IMR-90 (cell line): ENCODE data around the gene SPTLC1. TPM values are rescaled to one million over a fixed set of nuclear protein-coding genes. Genes with fewer than 3 reads are reported as not detected.
A peak's percentile ranks its signal among the peaks of the same experiment; 100 is the strongest.

ENCODE experiments used
- ATAC-seq: fragments of 200-7000 bp; cut with Tn5 transposase; 2 replicates; pipeline ENCODE4 v1.9.1; 2020; ENCODE audit warnings: low read depth, mild to moderate bottlenecking, moderate library complexity
- BruUV-seq: library from RNA; stranded (reverse); fragments of 400-500 nt; replicated peaks from 2 replicates; lab custom pipeline; 2021; lab: Mats Ljungman, UMichigan
- CTCF ChIA-PET: fragments of 300-600 bp; formaldehyde crosslinking; extraction: SDS; loops from one replicate; lab custom pipeline; 2021; ENCODE audit warnings: antibody characterized with exemption; lab: Yijun Ruan, JAX
- POLR2A ChIA-PET: fragments of 300-600 bp; sonication (Branson Sonifier 250); formaldehyde crosslinking; loops from one replicate; lab custom pipeline; 2022; ENCODE audit warnings: antibody characterized with exemption; ENCODE audit not compliant: unreplicated experiment; lab: Charles Lee
- DNase-seq: peaks from one replicate; pipeline ENCODE4 v3.0.0; 2013
- H2AFZ ChIP-seq: replicated peaks from 2 replicates; pipeline ENCODE3; 2013; ENCODE audit warnings: low read length, mild to moderate bottlenecking; ENCODE audit not compliant: poor library complexity
- H2AK5ac ChIP-seq: 2 replicates; pipeline ENCODE4 v1.6.1; 2013; ENCODE audit warnings: low read depth, low read length, inconsistent platforms
- H2AK9ac ChIP-seq: replicated peaks from 2 replicates; pipeline ENCODE3; 2013; ENCODE audit warnings: mild to moderate bottlenecking, low read depth, low read length, moderate library complexity; ENCODE audit not compliant: poor library complexity
- H2BK120ac ChIP-seq: 2 replicates; pipeline ENCODE4 v1.6.1; 2013; ENCODE audit warnings: low read depth, low read length, inconsistent platforms
- H2BK15ac ChIP-seq: 3 replicates; pipeline ENCODE4 v1.6.1; 2013; ENCODE audit warnings: low read depth, low read length, inconsistent platforms
- H2BK20ac ChIP-seq: 2 replicates; pipeline ENCODE4 v1.6.1; 2013; ENCODE audit warnings: low read depth, mild to moderate bottlenecking, inconsistent platforms, low read length, moderate library complexity
- H2BK5ac ChIP-seq: 2 replicates; pipeline ENCODE4 v1.6.1; 2013; ENCODE audit warnings: mild to moderate bottlenecking, low read depth, low read length, inconsistent platforms; ENCODE audit not compliant: poor library complexity, severe bottlenecking
- H3K14ac ChIP-seq: replicated peaks from 2 replicates; pipeline ENCODE4 v1.6.1; 2013; ENCODE audit warnings: low read depth, low read length, inconsistent platforms
- H3K18ac ChIP-seq: 2 replicates; pipeline ENCODE4 v1.6.1; 2013; ENCODE audit warnings: low read depth, low read length, control low read depth
- H3K23ac ChIP-seq: 2 replicates; pipeline ENCODE4 v1.6.1; 2013; ENCODE audit warnings: low read depth, low read length, inconsistent platforms
- H3K27ac ChIP-seq: 2 replicates; pipeline ENCODE4 v1.5.1; 2013; ENCODE audit warnings: mild to moderate bottlenecking, control low read depth, low read length; ENCODE audit not compliant: insufficient read depth
- H3K27me3 ChIP-seq: 2 replicates; pipeline ENCODE4 v1.6.1; 2013; ENCODE audit warnings: low read length; ENCODE audit not compliant: control insufficient read depth, insufficient read depth
- H3K36me3 ChIP-seq: 2 replicates; pipeline ENCODE4 v1.6.1; 2013; ENCODE audit warnings: low read length, mixed read lengths; ENCODE audit not compliant: control insufficient read depth, insufficient read depth
- H3K4ac ChIP-seq: 2 replicates; pipeline ENCODE4 v1.6.1; 2013; ENCODE audit warnings: low read depth, low read length, inconsistent platforms
- H3K4me1 ChIP-seq: 2 replicates; pipeline ENCODE4 v1.6.1; 2013; ENCODE audit warnings: low read length, mixed read lengths; ENCODE audit not compliant: control insufficient read depth, insufficient read depth
- H3K4me2 ChIP-seq: 2 replicates; pipeline ENCODE4 v1.6.1; 2013; ENCODE audit warnings: low read depth, mild to moderate bottlenecking, control low read depth, low read length, moderate library complexity
- H3K4me3 ChIP-seq: 2 replicates; pipeline ENCODE4 v1.5.1; 2013; ENCODE audit warnings: low read depth, mild to moderate bottlenecking, control low read depth, low read length, moderate library complexity; ENCODE audit not compliant: insufficient read depth
- H3K56ac ChIP-seq: 2 replicates; pipeline ENCODE4 v1.6.1; 2013; ENCODE audit warnings: low read length, inconsistent platforms; ENCODE audit not compliant: insufficient read depth; ENCODE audit errors: extremely low read depth
- H3K79me1 ChIP-seq, 2 experiments: 2 replicates each; pipeline ENCODE4 v1.6.1; 2013; ENCODE audit warnings: low read length in 2 of 2, inconsistent platforms in 1 of 2, low read depth in 1 of 2
- H3K9ac ChIP-seq: 2 replicates; pipeline ENCODE4 v1.6.1; 2013; ENCODE audit warnings: low read depth, low read length, control low read depth
- H3K9me1 ChIP-seq: 2 replicates; pipeline ENCODE4 v1.6.1; 2013; ENCODE audit warnings: low read length, inconsistent platforms; ENCODE audit not compliant: insufficient read depth
- H3K9me3 ChIP-seq: 2 replicates; pipeline ENCODE4 v1.6.1; 2013; ENCODE audit warnings: low read length; ENCODE audit not compliant: control insufficient read depth, insufficient read depth
- H4K20me1 ChIP-seq: 2 replicates; pipeline ENCODE4 v1.6.1; 2013; ENCODE audit warnings: low read length, inconsistent platforms; ENCODE audit not compliant: insufficient read depth
- H4K5ac ChIP-seq: 2 replicates; pipeline ENCODE4 v1.6.1; 2013; ENCODE audit warnings: mild to moderate bottlenecking, low read depth, low read length, control low read depth
- H4K8ac ChIP-seq, 2 experiments: 2 replicates each; pipeline ENCODE4 v1.6.1; 2013; ENCODE audit warnings: low read depth in 2 of 2, low read length in 2 of 2, control low read depth in 1 of 2, inconsistent platforms in 1 of 2
- H4K91ac ChIP-seq: 2 replicates; pipeline ENCODE4 v1.6.1; 2013; ENCODE audit warnings: low read depth, low read length, inconsistent platforms; ENCODE audit not compliant: insufficient read depth
- BHLHE40 ChIP-seq: fragments of 150-350 bp; IDR thresholded peaks from 2 replicates; pipeline ENCODE4 v1.6.1; 2016; ENCODE audit warnings: mild to moderate bottlenecking, low read depth, low read length
- CEBPB ChIP-seq: IDR thresholded peaks from 2 replicates; pipeline ENCODE4 v1.6.1; 2012; ENCODE audit warnings: low read depth, low read length, improper control_type of control experiment
- CHD1 ChIP-seq: IDR thresholded peaks from 2 replicates; pipeline ENCODE4 v1.6.1; 2012; ENCODE audit warnings: low read depth, low read length, improper control_type of control experiment
- FOS ChIP-seq: fragments of 150-350 bp; IDR thresholded peaks from 2 replicates; pipeline ENCODE4 v1.6.1; 2016; ENCODE audit warnings: low read depth, low read length
- MAZ ChIP-seq: IDR thresholded peaks from 2 replicates; pipeline ENCODE4 v1.6.1; 2012; ENCODE audit warnings: low read depth, mild to moderate bottlenecking, low read length, improper control_type of control experiment, moderate library complexity, borderline replicate concordance
- MXI1 ChIP-seq: IDR thresholded peaks from 2 replicates; pipeline ENCODE4 v1.6.1; 2012; ENCODE audit warnings: low read depth, mild to moderate bottlenecking, low read length, moderate library complexity, borderline replicate concordance
- NFE2L2 ChIP-seq: fragments of 150-350 bp; IDR thresholded peaks from 2 replicates; pipeline ENCODE4 v1.6.1; 2016; ENCODE audit warnings: low read depth, mild to moderate bottlenecking, low read length
- RAD21 ChIP-seq: IDR thresholded peaks from 2 replicates; pipeline ENCODE4 v1.6.1; 2012; ENCODE audit warnings: low read length, improper control_type of control experiment
- RCOR1 ChIP-seq: IDR thresholded peaks from 2 replicates; pipeline ENCODE4 v1.6.1; 2012; ENCODE audit warnings: mild to moderate bottlenecking, low read length, improper control_type of control experiment; ENCODE audit not compliant: insufficient replicate concordance
- RFX5 ChIP-seq: IDR thresholded peaks from 2 replicates; pipeline ENCODE4 v1.8.0; 2012; ENCODE audit warnings: low read depth, mild to moderate bottlenecking, low read length, moderate library complexity
- SMC3 ChIP-seq: fragments of 150-350 bp; IDR thresholded peaks from 2 replicates; pipeline ENCODE4 v1.6.1; 2016; ENCODE audit warnings: low read depth, mild to moderate bottlenecking, antibody characterized with exemption, low read length, moderate library complexity
- WGBS, 2 experiments: methylation state at CpG; one replicate each; pipeline versions ENCODE4 v1.1.5 to v1.1.7; 2013; ENCODE audit warnings: missing lambda C conversion rate in 2 of 2; ENCODE audit not compliant: insufficient read length in 1 of 2; ENCODE audit errors: extremely low coverage in 2 of 2; 5-methylcytosine and 5-hydroxymethylcytosine counted together
- dilution Hi-C: fragments of 300-500 bp; cut with HindIII; formaldehyde crosslinking; loops from one replicate; pipeline ENCODE4 v1.14.3; 2018; ENCODE audit warnings: low sequenced_read_pairs; ENCODE audit not compliant: unreplicated experiment
- in situ Hi-C: fragments of 300-500 bp; cut with MboI; formaldehyde crosslinking; loops from 3 replicates; pipeline ENCODE4 v1.14.3; 2019; ENCODE audit warnings: low sequenced_read_pairs, inconsistent platforms, mixed read lengths
- intact Hi-C: fragments of 100-400 bp; cut with micrococcal nuclease; formaldehyde crosslinking; loops from 2 replicates; pipeline ENCODE4 v1.10.0; 2022
- polyA plus RNA-seq, 3 experiments: library from polyadenylated mRNA; depleted of rRNA; stranded (reverse); fragments of >200 nt; gene quantifications; 2 replicates each; pipeline ENCODE4 v1.2.3, GENCODE V29; 2012; ENCODE audit warnings: low replicate concordance in 1 of 3
- total RNA-seq: library from RNA; depleted of rRNA; stranded (reverse); fragments of >200 nt; gene quantifications from 2 replicates; pipeline ENCODE4 v1.2.3, GENCODE V29; 2012

The SPTLC1 gene
- total and polyA plus RNA-seq, 2 of the 4 experiments (the other 2 are of a cell fraction) = 65.7 to 92.7 TPM

DNA sequence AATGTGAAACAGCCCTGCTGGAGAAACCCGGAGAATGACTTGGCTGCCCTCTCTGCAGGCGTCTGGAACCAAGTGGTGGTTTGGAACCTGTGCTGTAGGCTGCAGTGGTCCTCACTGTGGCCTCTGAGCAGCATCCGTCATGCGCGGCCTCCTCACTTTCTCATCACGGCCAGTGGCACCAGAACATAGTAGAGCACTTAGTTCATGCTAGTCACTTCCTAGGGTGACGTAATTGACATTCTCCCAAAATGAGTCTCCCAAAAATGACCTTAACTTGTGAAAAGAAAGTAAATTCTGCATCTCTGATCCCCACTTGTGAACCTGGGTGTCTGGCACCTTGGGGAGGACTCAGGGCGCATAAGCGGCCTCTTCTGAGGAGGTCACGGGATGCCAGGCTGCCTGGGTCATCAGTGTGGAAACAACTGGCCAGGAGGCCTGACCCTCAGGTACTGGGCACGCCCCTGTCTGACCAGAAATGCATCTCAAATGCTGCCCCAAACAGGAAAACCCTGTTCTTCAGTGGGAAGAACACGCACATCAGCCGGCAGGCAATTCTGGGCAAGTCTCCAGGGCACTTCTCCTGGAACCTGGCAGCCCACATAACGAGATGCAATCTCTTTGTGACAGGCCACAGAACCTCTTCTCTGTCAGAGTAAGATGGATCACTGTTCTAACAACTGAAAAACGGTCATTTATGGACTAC is 36.6 kb upstream of the SPTLC1 start:
- in situ Hi-C loops (no loop called here), intact Hi-C loops (no loop called here), dilution Hi-C loops (no loop called here)
- Histone ChIP-seq H4K8ac (peak overlapping the region; percentile 24 to 68), H3K14ac (peak overlapping the region; percentile 49), H3K4me3 (no peak overlapping the region), H3K79me1 (peaks cover 9 to 38% of the 10 kb centered on the region in 2 experiments; a peak in 3 of 4 replicates), H3K27ac (peak overlapping the region; percentile 75), H2AK5ac (peak overlapping the region; percentile 52; the same call in 1 of the 2 replicates), H4K91ac (peak overlapping the region; percentile 65), H3K36me3 (peaks cover 20% of the 10 kb centered on the region), H2BK5ac (peak overlapping the region; percentile 87), H3K9ac (no peak overlapping the region), H2AK9ac (peak overlapping the region; percentile 62), H2BK15ac (peak overlapping the region; percentile 68; the same call in 2 of the 3 replicates), H3K4ac (peak overlapping the region; percentile 80), H3K27me3 (no peaks in the 10 kb centered on the region), H2BK120ac (peak overlapping the region; percentile 80), H4K5ac (peak overlapping the region; percentile 57), H2BK20ac (peak overlapping the region; percentile 49; the same call in 1 of the 2 replicates), H3K9me3 (no peaks in the 10 kb centered on the region), H3K56ac (peak overlapping the region; percentile 68; the same call in 1 of the 2 replicates), H3K4me1 (peaks cover 28% of the 10 kb centered on the region), H3K9me1 (peaks cover 22% of the 10 kb centered on the region), H2AFZ (peak overlapping the region; percentile 67), H3K23ac (peak overlapping the region; percentile 23; the same call in 1 of the 2 replicates), H3K4me2 (no peak overlapping the region), H4K20me1 (no peaks in the 10 kb centered on the region), H3K18ac (peak overlapping the region; percentile 93)
- POLR2A ChIA-PET = no interaction called here
- CTCF ChIA-PET = no interaction called here
- peak; percentile 16; the same call in 1 of the 2 replicates for ATAC-seq
- no TSS peak for BruUV-seq
- WGBS, 2 experiments = 55% methylated on average over 8 of the region's 15 CpGs; no CpG with 5 or more reads in 1 of the 2 experiments
- TF ChIP-seq MXI1 (no peak), RFX5 (no peak), SMC3 (no peak), NFE2L2 (0 out of 2 replicates have a peak, but pooled peaks have one; percentile 3), RCOR1 (no peak), CEBPB (peak; percentile 71), FOS (peak; percentile 61; the same call in 1 of the 2 replicates), MAZ (no peak), CHD1 (no peak), BHLHE40 (0 out of 2 replicates have a peak, but pooled peaks have one; percentile 4), RAD21 (no peak)
- DNase-seq = peak; percentile 84
